Measurements from ENCODE around the gene HOXD10.

DNA sequence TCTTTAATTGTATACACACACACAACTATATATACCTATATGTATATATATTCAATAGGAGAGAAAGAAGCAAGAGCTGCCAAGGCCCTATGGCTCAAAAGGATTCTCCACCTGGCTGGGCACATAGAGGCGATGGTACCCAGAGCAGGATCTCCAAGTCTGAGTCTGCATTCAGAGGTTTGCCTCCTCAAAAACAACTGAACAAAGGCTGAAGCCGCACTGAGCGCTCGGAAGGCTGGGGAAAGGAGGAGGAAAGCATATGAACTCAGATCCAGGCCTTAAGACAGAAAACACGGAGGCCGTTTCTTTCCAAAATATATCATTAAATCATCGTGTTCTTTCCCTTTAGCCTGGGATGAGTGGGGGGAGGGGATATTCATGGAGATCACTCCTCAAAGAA lies 13.4 kb upstream of the HOXD10 start:
- TF ChIP-seq, protein P1, sequence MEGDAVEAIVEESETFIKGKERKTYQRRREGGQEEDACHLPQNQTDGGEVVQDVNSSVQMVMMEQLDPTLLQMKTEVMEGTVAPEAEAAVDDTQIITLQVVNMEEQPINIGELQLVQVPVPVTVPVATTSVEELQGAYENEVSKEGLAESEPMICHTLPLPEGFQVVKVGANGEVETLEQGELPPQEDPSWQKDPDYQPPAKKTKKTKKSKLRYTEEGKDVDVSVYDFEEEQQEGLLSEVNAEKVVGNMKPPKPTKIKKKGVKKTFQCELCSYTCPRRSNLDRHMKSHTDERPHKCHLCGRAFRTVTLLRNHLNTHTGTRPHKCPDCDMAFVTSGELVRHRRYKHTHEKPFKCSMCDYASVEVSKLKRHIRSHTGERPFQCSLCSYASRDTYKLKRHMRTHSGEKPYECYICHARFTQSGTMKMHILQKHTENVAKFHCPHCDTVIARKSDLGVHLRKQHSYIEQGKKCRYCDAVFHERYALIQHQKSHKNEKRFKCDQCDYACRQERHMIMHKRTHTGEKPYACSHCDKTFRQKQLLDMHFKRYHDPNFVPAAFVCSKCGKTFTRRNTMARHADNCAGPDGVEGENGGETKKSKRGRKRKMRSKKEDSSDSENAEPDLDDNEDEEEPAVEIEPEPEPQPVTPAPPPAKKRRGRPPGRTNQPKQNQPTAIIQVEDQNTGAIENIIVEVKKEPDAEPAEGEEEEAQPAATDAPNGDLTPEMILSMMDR (conservative IDR thresholded peaks at IDR 0.05): no peak
- TF ChIP-seq ZFX (IDR thresholded peaks at IDR 0.05): no peak
